GM18861 (cell line): ENCODE data around the gene ESR1.
"Not testable (repeated sequence)": the region's sequence is repeated elsewhere in the genome, so short reads cannot be mapped to it uniquely, and the experiment has no call there.

Source experiments
- ATAC-seq: cut with Tn5 transposase; IDR thresholded peaks from one replicate; pipeline ENCODE4 v1.9.1; 2021; ENCODE audit not compliant: unreplicated experiment

ESR1 gene

DNA sequence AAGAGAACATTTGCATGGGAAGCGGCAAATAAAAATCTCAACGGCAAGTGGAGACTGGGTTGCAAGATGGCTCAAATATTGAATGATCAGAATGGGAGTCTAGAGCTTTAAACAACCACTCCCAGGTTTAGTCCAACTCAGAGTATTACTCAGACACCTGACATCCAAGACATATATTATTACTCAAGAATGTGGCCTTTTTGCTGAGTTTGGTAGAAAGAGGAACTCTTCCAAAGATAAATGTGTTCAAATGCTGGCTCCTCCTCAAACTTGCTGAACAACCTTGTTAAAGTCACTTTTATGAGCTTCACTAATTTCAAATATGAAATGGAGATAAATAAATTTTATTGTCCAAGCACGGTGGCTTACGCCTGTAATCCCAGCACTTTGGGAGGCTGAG is 77.8 kb downstream of the ESR1 start:
- ATAC-seq = no peak

DNA sequence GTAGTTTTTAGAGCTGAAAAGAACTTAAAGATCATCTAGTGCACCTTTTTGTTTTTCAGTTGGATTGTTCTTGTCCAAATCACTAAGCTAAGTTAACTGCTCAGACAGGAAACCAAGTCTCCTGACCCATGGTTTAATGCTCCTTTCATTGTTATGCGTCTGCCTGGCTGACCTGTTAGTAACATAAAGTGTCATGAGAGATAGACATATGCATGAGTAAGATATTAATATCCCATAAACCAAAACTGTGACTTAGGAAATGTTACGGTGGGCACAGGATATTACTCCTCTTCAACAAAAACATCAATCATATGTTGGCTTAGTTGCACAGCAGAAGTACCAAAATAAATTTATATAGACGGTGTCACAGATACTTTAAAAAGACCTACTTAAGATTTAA is 84.0 kb downstream of the ESR1 start:
- ATAC-seq = no peak

- ATAC-seq = not testable (repeated sequence)
These were observed 86.9 kb downstream of the ESR1 start for GRCh38 chr6:151894426-151894825.

GRCh38 chr6:151899221-151899620 is 91.7 kb downstream of the ESR1 start:
- ATAC-seq = not testable (repeated sequence)

DNA sequence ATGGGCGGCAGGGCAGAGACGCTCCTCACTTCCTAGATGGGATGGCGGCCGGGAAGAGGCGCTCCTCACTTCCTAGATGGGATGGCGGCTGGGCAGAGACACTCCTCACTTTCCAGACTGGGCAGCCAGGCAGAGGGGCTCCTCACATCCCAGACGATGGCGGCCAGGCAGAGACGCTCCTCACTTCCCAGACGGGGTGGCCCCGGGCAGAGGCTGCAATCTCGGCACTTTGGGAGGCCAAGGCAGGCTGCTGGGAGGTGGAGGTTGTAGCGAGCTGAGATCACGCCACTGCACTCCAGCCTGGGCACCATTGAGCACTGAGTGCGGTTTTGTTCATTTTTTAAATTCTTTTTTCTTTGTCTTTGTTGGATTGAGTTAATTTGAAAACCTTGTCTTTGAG is 92.3 kb downstream of the ESR1 start:
- ATAC-seq = not testable (repeated sequence)

DNA sequence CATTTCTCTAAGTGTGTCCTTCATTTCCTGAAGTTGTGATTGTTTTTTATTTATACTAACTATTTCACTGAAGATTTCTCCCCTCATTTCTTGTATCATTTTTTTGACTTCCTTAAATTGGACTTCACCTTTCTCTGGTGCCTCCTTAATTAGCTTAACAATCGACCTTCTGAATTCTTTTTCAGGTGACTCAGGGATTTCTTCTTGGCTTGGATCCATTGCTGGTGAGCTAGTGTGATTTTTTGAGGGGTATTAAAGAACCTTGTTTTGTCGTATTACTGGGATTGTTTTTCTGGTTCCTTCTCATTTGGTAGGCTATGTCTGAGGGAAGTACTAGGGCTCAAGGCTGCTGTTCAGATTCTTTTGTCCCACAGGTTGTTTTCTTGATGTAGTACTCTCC is 92.8 kb downstream of the ESR1 start:
- ATAC-seq = no peak

GRCh38 chr6:151901009-151901411 is 93.5 kb downstream of the ESR1 start:
- ATAC-seq = no peak

DNA sequence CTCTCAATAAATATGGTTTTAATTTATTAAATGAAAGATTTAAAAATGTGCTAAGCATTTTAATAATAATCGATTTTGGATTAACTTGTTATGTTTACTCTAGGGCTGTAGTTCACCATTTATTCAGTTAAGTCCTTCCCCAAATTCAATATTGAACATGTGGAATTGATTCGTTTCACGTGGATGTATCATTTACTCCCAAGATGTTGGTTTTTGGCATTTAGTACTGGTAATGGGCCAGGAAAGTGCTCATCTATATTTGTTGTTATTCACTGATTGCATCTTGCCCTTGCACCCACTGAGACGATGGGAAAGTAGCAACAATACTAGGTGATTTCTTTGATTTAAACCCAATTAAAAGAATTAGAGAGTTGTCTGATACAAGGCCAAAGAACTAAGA is 97.1 kb downstream of the ESR1 start:
- no peak for ATAC-seq

GRCh38 chr6:151905072-151905471 is 97.6 kb downstream of the ESR1 start:
- ATAC-seq = no peak

- ATAC-seq = no peak
These were observed 98.4 kb downstream of the ESR1 start for GRCh38 chr6:151905854-151906253.

DNA sequence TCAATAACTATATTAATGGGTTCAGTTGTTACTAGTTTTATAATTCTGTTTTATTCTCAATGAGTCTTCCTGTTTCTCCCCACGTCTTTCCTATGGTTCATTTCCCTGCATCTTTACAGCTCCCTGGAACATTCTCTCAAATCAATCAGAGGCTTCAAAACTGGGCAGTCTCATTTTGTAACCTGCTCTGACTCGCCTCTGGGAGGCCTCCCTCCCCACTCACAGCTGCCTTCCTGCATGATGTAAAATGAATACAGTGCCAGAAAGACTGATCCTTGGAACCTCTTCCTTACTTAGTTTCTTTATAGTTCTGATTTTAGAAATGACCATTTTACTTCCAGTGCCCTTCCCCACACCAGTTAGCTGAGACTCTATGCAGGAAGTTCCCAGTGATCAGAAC is 103.9 kb downstream of the ESR1 start:
- no peak for ATAC-seq

GRCh38 chr6:151914484-151914883 is 107.0 kb downstream of the ESR1 start:
- no peak for ATAC-seq

DNA sequence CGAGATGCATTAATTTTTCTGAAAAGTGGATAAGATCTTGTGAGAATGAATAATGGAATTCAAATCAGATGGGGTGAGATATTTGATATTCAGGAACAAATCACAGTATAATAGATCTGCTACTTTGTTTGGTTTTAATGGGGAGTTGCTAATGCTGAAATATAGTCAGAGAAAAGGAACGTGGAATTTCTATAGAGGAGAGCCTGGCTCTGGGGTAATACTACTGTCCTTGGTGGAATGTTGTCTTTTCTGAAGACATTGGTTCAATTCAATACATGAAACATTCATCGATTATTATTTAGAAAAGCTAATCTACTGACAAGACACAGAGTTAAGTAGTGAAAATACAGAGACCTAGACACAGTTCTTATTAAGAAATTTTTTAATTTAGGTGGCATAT is 108.6 kb downstream of the ESR1 start:
- ATAC-seq = no peak

DNA sequence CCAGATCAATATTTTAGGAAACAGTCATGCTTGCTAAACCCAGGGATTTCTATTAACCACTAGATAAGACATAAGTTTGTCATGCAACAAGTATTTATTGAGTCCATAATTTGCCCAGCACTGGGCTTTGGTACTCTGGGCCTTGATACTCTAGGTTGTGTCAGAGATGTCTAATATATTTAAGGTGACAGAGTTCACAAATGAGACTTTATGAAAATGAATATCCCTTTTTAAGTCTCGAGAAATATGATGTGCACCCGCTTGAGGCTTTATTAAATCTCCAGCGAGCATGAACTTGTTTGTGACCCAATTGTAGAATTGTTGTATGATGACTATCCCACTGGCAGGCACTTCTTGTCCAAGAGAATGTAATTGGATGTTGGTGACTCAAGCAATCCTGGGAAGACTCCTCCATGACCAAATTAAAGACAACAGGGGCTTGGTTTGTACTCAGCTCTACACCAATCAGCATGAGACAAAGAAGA is 109.2 kb downstream of the ESR1 start:
- ATAC-seq = no peak

GRCh38 chr6:151917531-151918329 is 110.2 kb downstream of the ESR1 start:
- ATAC-seq = no peak

DNA sequence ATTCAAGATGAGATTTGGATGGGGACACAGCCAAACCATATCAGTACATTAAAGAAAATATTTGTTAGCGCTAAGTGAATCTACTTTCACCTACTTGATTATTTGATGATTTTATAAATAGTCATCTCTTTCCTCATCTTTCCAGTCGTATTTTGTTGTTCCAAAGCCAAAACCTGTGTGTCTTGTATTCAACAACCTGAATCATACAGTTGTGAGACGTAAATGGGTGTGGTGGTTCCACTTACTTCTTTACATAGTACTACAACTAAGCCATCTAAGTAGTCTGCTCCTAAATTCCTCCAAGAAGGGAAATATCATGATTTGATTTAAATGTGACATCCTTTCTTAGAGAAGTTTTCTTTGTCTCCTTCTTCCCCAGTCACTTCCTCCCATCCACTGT is 132.8 kb downstream of the ESR1 start:
- ATAC-seq = no peak

GRCh38 chr6:151948002-151948743 is 140.7 kb downstream of the ESR1 start:
- ATAC-seq = no peak

DNA sequence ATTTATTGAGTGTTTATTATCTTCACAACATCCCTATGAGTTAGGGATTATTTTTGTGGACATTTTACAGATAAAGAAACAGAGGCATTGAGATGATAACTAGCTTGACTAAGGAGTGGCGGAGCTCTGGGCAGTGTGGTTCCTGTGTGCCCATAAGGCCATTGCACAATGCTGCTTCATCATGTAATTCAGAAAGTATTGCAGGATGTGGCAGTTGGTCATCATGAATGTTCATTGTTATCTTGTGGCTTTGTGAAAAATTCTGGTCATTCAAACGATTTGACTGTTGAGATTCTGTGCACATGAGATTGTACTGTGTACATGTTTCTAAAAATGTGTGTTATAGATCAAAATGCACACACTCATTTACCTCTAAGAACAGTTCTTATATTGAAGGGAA is 150.8 kb downstream of the ESR1 start:
- ATAC-seq = no peak

DNA sequence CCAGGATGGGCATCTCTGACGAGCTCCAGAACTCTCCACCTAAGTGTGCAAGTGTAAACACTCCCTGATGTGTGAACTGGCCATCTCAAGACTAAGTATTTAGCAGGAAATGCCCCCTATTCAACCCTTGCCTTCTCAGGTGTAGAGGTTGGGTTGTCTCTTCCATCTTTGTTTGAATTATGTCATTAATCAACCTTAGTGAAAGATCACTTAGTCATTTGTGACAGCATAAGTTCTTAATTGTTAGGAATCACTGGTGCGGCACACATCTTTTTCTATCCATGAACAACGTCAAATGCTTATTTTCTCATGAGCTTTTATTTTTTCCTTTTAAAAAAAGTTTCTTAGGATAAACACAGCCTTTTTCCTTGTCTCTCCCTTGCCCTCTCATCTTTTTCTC is 151.6 kb downstream of the ESR1 start:
- ATAC-seq = no peak

GRCh38 chr6:151961809-151962208 is 154.3 kb downstream of the ESR1 start:
- ATAC-seq = no peak

GRCh38 chr6:151962246-151962846 is 154.9 kb downstream of the ESR1 start:
- ATAC-seq = no peak

- ATAC-seq = no peak
These were observed 155.5 kb downstream of the ESR1 start for GRCh38 chr6:151963001-151963400.
